Astrocyte (in vitro differentiated cells and primary cell): ENCODE measurements around the gene KCNH6. TPM values are rescaled to one million over a fixed set of nuclear protein-coding genes. Genes with fewer than 3 reads are reported as not detected.

ENCODE experiments used
- DNase-seq: peaks from one replicate; pipeline ENCODE4 v3.0.0-alpha.2; 2010; ENCODE audit warnings: low read depth
- FAIRE-seq: peaks from 2 replicates; lab custom pipeline; 2011; peaks lifted over from hg19 to GRCh38; lab: Jason Lieb, UNC
- H2AFZ ChIP-seq: 2 replicates; pipeline ENCODE4 v1.6.0; 2012; ENCODE audit warnings: low read depth, low read length, inconsistent platforms
- H3K27ac ChIP-seq: 2 replicates; pipeline ENCODE4 v1.5.1; 2011; ENCODE audit warnings: low read depth, low read length, inconsistent platforms
- H3K27me3 ChIP-seq: 2 replicates; pipeline ENCODE4 v1.6.0; 2011; ENCODE audit warnings: low read length, inconsistent platforms; ENCODE audit not compliant: insufficient read depth
- H3K36me3 ChIP-seq: 2 replicates; pipeline ENCODE4 v1.5.1; 2011; ENCODE audit warnings: low read length, inconsistent platforms; ENCODE audit not compliant: insufficient read depth
- H3K4me1 ChIP-seq: 2 replicates; pipeline ENCODE4 v1.5.1; 2011; ENCODE audit warnings: low read length, inconsistent platforms; ENCODE audit not compliant: insufficient read depth
- H3K4me2 ChIP-seq: 2 replicates; pipeline ENCODE4 v1.6.0; 2012; ENCODE audit warnings: low read length, inconsistent platforms
- H3K4me3 ChIP-seq: 2 replicates; pipeline ENCODE4 v1.5.1; 2011; ENCODE audit warnings: low read depth, mild to moderate bottlenecking, low read length, inconsistent platforms; ENCODE audit not compliant: insufficient read depth
- H3K79me2 ChIP-seq: 2 replicates; pipeline ENCODE4 v1.6.0; 2012; ENCODE audit warnings: mild to moderate bottlenecking, low read length, inconsistent platforms; ENCODE audit not compliant: insufficient read depth
- H3K9ac ChIP-seq: 2 replicates; pipeline ENCODE4 v1.6.0; 2012; ENCODE audit warnings: mild to moderate bottlenecking, low read length, inconsistent platforms
- H3K9me3 ChIP-seq: 2 replicates; pipeline ENCODE4 v1.5.1; 2012; ENCODE audit warnings: low read depth, mild to moderate bottlenecking, low read length, inconsistent platforms; ENCODE audit not compliant: insufficient read depth
- H4K20me1 ChIP-seq: 2 replicates; pipeline ENCODE4 v1.6.0; 2012; ENCODE audit warnings: low read length, inconsistent platforms; ENCODE audit not compliant: insufficient read depth
- H3K27ac Mint-ChIP-seq: one replicate; pipeline ENCODE4 v1.8.0; 2021; ENCODE audit warnings: mild to moderate bottlenecking, mixed read lengths; ENCODE audit not compliant: unreplicated experiment
- H3K27me3 Mint-ChIP-seq: one replicate; pipeline ENCODE4 v1.8.0; 2021; ENCODE audit warnings: low read depth, mixed read lengths; ENCODE audit not compliant: unreplicated experiment
- H3K36me3 Mint-ChIP-seq: one replicate; pipeline ENCODE4 v1.8.0; 2021; ENCODE audit warnings: low read depth, mixed read lengths; ENCODE audit not compliant: unreplicated experiment
- H3K4me1 Mint-ChIP-seq: one replicate; pipeline ENCODE4 v1.8.0; 2021; ENCODE audit warnings: low read depth, mixed read lengths; ENCODE audit not compliant: unreplicated experiment
- H3K4me3 Mint-ChIP-seq: one replicate; pipeline ENCODE4 v1.8.0; 2021; ENCODE audit warnings: mild to moderate bottlenecking, moderate library complexity, mixed read lengths; ENCODE audit not compliant: unreplicated experiment
- H3K9me3 Mint-ChIP-seq: one replicate; pipeline ENCODE4 v1.8.0; 2021; ENCODE audit warnings: mild to moderate bottlenecking, mixed read lengths; ENCODE audit not compliant: unreplicated experiment
- CTCF ChIP-seq: IDR thresholded peaks from 2 replicates; pipeline ENCODE4 v1.5.1; 2011; ENCODE audit warnings: low read depth, mild to moderate bottlenecking, inconsistent platforms, low read length, moderate library complexity; ENCODE audit not compliant: insufficient read depth
- EZH2 ChIP-seq: IDR thresholded peaks from 2 replicates; pipeline ENCODE4 v1.6.1; 2012; ENCODE audit warnings: mild to moderate bottlenecking, low read length, inconsistent platforms; ENCODE audit not compliant: insufficient read depth
- total RNA-seq: library from RNA; stranded (reverse); gene quantifications from 2 replicates; pipeline ENCODE4 v1.2.1, GENCODE V29; 2021

The KCNH6 gene
- total RNA-seq, 1 donor from 2014 or later, result not detected

DNA sequence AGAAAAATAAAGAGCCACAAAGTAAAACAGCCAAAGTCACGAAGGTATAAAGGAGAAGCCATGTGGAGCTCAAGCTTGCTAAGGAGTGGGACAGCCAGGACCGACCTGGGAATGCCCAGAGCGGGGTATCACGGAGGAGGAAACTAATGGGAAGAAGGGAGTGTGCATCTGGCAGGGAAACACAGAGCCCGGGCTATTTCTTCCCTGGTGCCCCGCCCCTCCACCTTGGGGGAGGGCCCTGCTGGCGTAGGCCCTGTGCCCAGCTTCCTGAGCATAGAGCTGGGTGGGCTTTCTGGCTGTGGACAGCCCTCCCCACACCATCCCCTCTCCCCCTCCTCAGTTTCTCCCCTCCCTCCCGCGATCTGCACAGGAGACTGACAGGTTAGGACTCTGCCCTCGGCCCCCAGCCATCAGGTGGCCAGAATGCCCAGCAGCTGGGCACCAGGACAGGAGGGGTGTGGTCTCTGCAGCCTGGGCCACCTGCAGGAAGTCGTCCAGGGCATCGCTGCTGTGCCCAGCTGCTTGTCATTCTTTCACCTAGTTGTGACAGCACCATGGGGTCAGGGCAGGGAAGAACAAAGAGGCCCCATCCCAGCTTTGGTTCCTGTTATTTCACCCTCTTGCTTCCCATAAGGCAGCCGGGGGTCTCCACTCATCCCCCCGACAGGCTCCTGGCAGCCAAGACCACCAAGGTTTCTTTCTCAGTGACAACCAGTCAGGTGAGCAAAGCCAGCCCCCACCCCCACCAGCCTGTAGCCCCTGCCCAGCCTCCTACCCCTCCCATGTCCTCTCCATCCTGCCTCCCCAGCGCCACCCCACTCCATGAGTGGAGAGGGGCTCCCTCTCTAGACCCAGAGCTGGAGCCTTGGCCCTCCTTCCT is 20.0 kb downstream of the KCNH6 start:
- Histone ChIP-seq H3K27ac (no peak overlapping the region), H3K9me3 (no peaks in the 10 kb centered on the region), H3K9ac (no peak overlapping the region), H2AFZ (no peak overlapping the region), H3K36me3 (no peaks in the 10 kb centered on the region), H3K79me2 (no peaks in the 10 kb centered on the region), H3K4me3 (no peak overlapping the region), H3K27me3 (peaks cover 16% of the 10 kb centered on the region), H3K4me1 (peaks cover 3% of the 10 kb centered on the region), H3K4me2 (no peak overlapping the region), H4K20me1 (no peaks in the 10 kb centered on the region)
- no peaks in the 10 kb centered on the region for H3K4me1 Mint-ChIP-seq
- H3K27me3 Mint-ChIP-seq, result peaks cover 31% of the 10 kb centered on the region
- H3K9me3 Mint-ChIP-seq, result peaks cover 5% of the 10 kb centered on the region
- no peak overlapping the region for H3K4me3 Mint-ChIP-seq
- TF ChIP-seq CTCF, result no peak
- no peak for TF ChIP-seq EZH2
- FAIRE-seq (no peak), DNase-seq (no peak)
- no peak overlapping the region for H3K27ac Mint-ChIP-seq
- H3K36me3 Mint-ChIP-seq, result no peaks in the 10 kb centered on the region

DNA sequence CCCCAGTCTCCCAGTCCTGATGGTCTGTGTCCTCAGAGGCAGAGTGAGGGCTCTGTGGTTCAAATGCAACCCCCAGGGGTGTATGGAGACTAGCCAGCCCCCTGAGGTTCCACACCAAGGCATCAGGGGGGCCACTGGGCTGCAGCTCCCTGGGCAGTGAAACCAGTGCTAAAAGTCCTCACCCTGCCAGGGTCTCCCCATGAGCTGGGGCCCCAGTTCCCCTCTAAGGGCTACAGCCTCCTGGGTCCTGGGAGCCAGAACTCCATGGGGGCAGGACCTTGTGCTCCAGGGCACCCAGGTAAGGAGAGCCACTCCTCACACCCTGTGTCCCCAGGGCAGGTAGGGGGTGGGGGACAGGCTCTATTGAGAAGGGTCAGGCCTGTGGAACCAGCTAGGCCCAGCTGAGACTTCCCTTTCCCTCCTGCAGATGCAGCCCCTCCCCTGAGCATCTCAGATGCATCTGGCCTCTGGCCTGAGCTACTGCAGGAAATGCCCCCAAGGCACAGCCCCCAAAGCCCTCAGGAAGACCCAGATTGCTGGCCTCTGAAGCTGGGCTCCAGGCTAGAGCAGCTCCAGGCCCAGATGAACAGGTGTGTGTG is 20.8 kb downstream of the KCNH6 start:
- Histone ChIP-seq H2AFZ (no peak overlapping the region), H3K79me2 (no peaks in the 10 kb centered on the region), H3K4me1 (no peaks in the 10 kb centered on the region), H4K20me1 (no peaks in the 10 kb centered on the region), H3K27me3 (peaks cover 10% of the 10 kb centered on the region), H3K27ac (no peak overlapping the region), H3K36me3 (no peaks in the 10 kb centered on the region), H3K9me3 (no peaks in the 10 kb centered on the region), H3K4me3 (no peak overlapping the region), H3K9ac (no peak overlapping the region), H3K4me2 (no peak overlapping the region)
- no peak for DNase-seq
- Mint-ChIP-seq H3K27ac (no peak overlapping the region), H3K4me3 (no peak overlapping the region), H3K9me3 (peaks cover 5% of the 10 kb centered on the region), H3K4me1 (no peaks in the 10 kb centered on the region), H3K36me3 (no peaks in the 10 kb centered on the region), H3K27me3 (peaks cover 24% of the 10 kb centered on the region)
- TF ChIP-seq EZH2, result no peak
- TF ChIP-seq CTCF, result no peak
- no peak for FAIRE-seq
